Astrocyte (in vitro differentiated cells and primary cell): Measurements from ENCODE around the gene FAAH. TPM values are rescaled to one million over a fixed set of nuclear protein-coding genes. Genes with fewer than 3 reads are reported as not detected.

Experiments used
- DNase-seq: peaks from one replicate; pipeline ENCODE4 v3.0.0-alpha.2; 2010; ENCODE audit warnings: low read depth
- FAIRE-seq: peaks from 2 replicates; lab custom pipeline; 2011; peaks lifted over from hg19 to GRCh38; lab: Jason Lieb, UNC
- H2AFZ ChIP-seq: 2 replicates; pipeline ENCODE4 v1.6.0; 2012; ENCODE audit warnings: low read depth, low read length, inconsistent platforms
- H3K27ac ChIP-seq: 2 replicates; pipeline ENCODE4 v1.5.1; 2011; ENCODE audit warnings: low read depth, low read length, inconsistent platforms
- H3K27me3 ChIP-seq: 2 replicates; pipeline ENCODE4 v1.6.0; 2011; ENCODE audit warnings: low read length, inconsistent platforms; ENCODE audit not compliant: insufficient read depth
- H3K36me3 ChIP-seq: 2 replicates; pipeline ENCODE4 v1.5.1; 2011; ENCODE audit warnings: low read length, inconsistent platforms; ENCODE audit not compliant: insufficient read depth
- H3K4me1 ChIP-seq: 2 replicates; pipeline ENCODE4 v1.5.1; 2011; ENCODE audit warnings: low read length, inconsistent platforms; ENCODE audit not compliant: insufficient read depth
- H3K4me2 ChIP-seq: 2 replicates; pipeline ENCODE4 v1.6.0; 2012; ENCODE audit warnings: low read length, inconsistent platforms
- H3K4me3 ChIP-seq: 2 replicates; pipeline ENCODE4 v1.5.1; 2011; ENCODE audit warnings: low read depth, mild to moderate bottlenecking, low read length, inconsistent platforms; ENCODE audit not compliant: insufficient read depth
- H3K79me2 ChIP-seq: 2 replicates; pipeline ENCODE4 v1.6.0; 2012; ENCODE audit warnings: mild to moderate bottlenecking, low read length, inconsistent platforms; ENCODE audit not compliant: insufficient read depth
- H3K9ac ChIP-seq: 2 replicates; pipeline ENCODE4 v1.6.0; 2012; ENCODE audit warnings: mild to moderate bottlenecking, low read length, inconsistent platforms
- H3K9me3 ChIP-seq: 2 replicates; pipeline ENCODE4 v1.5.1; 2012; ENCODE audit warnings: low read depth, mild to moderate bottlenecking, low read length, inconsistent platforms; ENCODE audit not compliant: insufficient read depth
- H4K20me1 ChIP-seq: 2 replicates; pipeline ENCODE4 v1.6.0; 2012; ENCODE audit warnings: low read length, inconsistent platforms; ENCODE audit not compliant: insufficient read depth
- H3K27ac Mint-ChIP-seq: one replicate; pipeline ENCODE4 v1.8.0; 2021; ENCODE audit warnings: mild to moderate bottlenecking, mixed read lengths; ENCODE audit not compliant: unreplicated experiment
- H3K27me3 Mint-ChIP-seq: one replicate; pipeline ENCODE4 v1.8.0; 2021; ENCODE audit warnings: low read depth, mixed read lengths; ENCODE audit not compliant: unreplicated experiment
- H3K36me3 Mint-ChIP-seq: one replicate; pipeline ENCODE4 v1.8.0; 2021; ENCODE audit warnings: low read depth, mixed read lengths; ENCODE audit not compliant: unreplicated experiment
- H3K4me1 Mint-ChIP-seq: one replicate; pipeline ENCODE4 v1.8.0; 2021; ENCODE audit warnings: low read depth, mixed read lengths; ENCODE audit not compliant: unreplicated experiment
- H3K4me3 Mint-ChIP-seq: one replicate; pipeline ENCODE4 v1.8.0; 2021; ENCODE audit warnings: mild to moderate bottlenecking, moderate library complexity, mixed read lengths; ENCODE audit not compliant: unreplicated experiment
- H3K9me3 Mint-ChIP-seq: one replicate; pipeline ENCODE4 v1.8.0; 2021; ENCODE audit warnings: mild to moderate bottlenecking, mixed read lengths; ENCODE audit not compliant: unreplicated experiment
- CTCF ChIP-seq: IDR thresholded peaks from 2 replicates; pipeline ENCODE4 v1.5.1; 2011; ENCODE audit warnings: low read depth, mild to moderate bottlenecking, inconsistent platforms, low read length, moderate library complexity; ENCODE audit not compliant: insufficient read depth
- EZH2 ChIP-seq: IDR thresholded peaks from 2 replicates; pipeline ENCODE4 v1.6.1; 2012; ENCODE audit warnings: mild to moderate bottlenecking, low read length, inconsistent platforms; ENCODE audit not compliant: insufficient read depth
- total RNA-seq: library from RNA; stranded (reverse); gene quantifications from 2 replicates; pipeline ENCODE4 v1.2.1, GENCODE V29; 2021

Gene FAAH
- total RNA-seq, 1 donor from 2014 or later, result 1.9 TPM

GRCh38 chr1:46434358-46434757 lies 40.2 kb downstream of the FAAH start:
- no peaks in the 10 kb centered on the region for H3K36me3 Mint-ChIP-seq
- no peaks in the 10 kb centered on the region for H3K79me2 ChIP-seq

GRCh38 chr1:46436844-46437243 lies 42.7 kb downstream of the FAAH start:
- no peak for FAIRE-seq
- H2AFZ ChIP-seq, result no peak overlapping the region

More at GRCh38 chr1:46434358-46434757, 40.2 kb downstream of the FAAH start:
- DNase-seq, result no peak
- no peaks in the 10 kb centered on the region for H3K36me3 ChIP-seq
- H3K4me2 ChIP-seq, result no peak overlapping the region
- Mint-ChIP-seq H3K9me3 (peaks cover 6% of the 10 kb centered on the region), H3K27me3 (peaks cover 46% of the 10 kb centered on the region), H3K4me1 (peaks cover 19% of the 10 kb centered on the region), H3K27ac (peak overlapping the region; percentile 66), H3K4me3 (no peak overlapping the region)
- no peaks in the 10 kb centered on the region for H3K4me1 ChIP-seq
- no peak overlapping the region for H3K9ac ChIP-seq
- no peak for FAIRE-seq
- TF ChIP-seq EZH2, result no peak
- no peak for TF ChIP-seq CTCF
- H4K20me1 ChIP-seq, result no peaks in the 10 kb centered on the region
- H3K27ac ChIP-seq, result no peak overlapping the region
- H3K27me3 ChIP-seq, result peaks cover 16% of the 10 kb centered on the region
- H3K4me3 ChIP-seq, result no peak overlapping the region
- H3K9me3 ChIP-seq, result no peaks in the 10 kb centered on the region
- no peak overlapping the region for H2AFZ ChIP-seq

GRCh38 chr1:46437723-46438122 lies 43.6 kb downstream of the FAAH start:
- H3K36me3 Mint-ChIP-seq, result no peaks in the 10 kb centered on the region
- H3K27me3 Mint-ChIP-seq, result peaks cover 40% of the 10 kb centered on the region
- H3K27ac ChIP-seq, result no peak overlapping the region
- H3K4me1 ChIP-seq, result no peaks in the 10 kb centered on the region
- FAIRE-seq (no peak), DNase-seq (no peak)
- H3K27ac Mint-ChIP-seq, result no peak overlapping the region
- H3K4me3 Mint-ChIP-seq, result no peak overlapping the region
- no peaks in the 10 kb centered on the region for H3K9me3 Mint-ChIP-seq
- H4K20me1 ChIP-seq, result no peaks in the 10 kb centered on the region
- H3K79me2 ChIP-seq, result no peaks in the 10 kb centered on the region
- TF ChIP-seq CTCF (no peak), EZH2 (no peak)
- H2AFZ ChIP-seq, result no peak overlapping the region
- H3K9ac ChIP-seq, result no peak overlapping the region
- H3K4me2 ChIP-seq, result no peak overlapping the region
- H3K36me3 ChIP-seq, result no peaks in the 10 kb centered on the region
- H3K4me3 ChIP-seq, result no peak overlapping the region
- H3K4me1 Mint-ChIP-seq, result peaks cover 17% of the 10 kb centered on the region
- peaks cover 18% of the 10 kb centered on the region for H3K27me3 ChIP-seq
- no peaks in the 10 kb centered on the region for H3K9me3 ChIP-seq

More at GRCh38 chr1:46436844-46437243, 42.7 kb downstream of the FAAH start:
- Mint-ChIP-seq H3K9me3 (no peaks in the 10 kb centered on the region), H3K27ac (no peak overlapping the region), H3K4me3 (no peak overlapping the region), H3K27me3 (peaks cover 44% of the 10 kb centered on the region), H3K36me3 (no peaks in the 10 kb centered on the region), H3K4me1 (peaks cover 17% of the 10 kb centered on the region)
- Histone ChIP-seq H3K27ac (no peak overlapping the region), H3K79me2 (no peaks in the 10 kb centered on the region), H4K20me1 (no peaks in the 10 kb centered on the region), H3K36me3 (no peaks in the 10 kb centered on the region), H3K9ac (no peak overlapping the region), H3K27me3 (peaks cover 18% of the 10 kb centered on the region), H3K9me3 (no peaks in the 10 kb centered on the region), H3K4me2 (no peak overlapping the region), H3K4me3 (no peak overlapping the region), H3K4me1 (no peaks in the 10 kb centered on the region)
- no peak for DNase-seq
- no peak for TF ChIP-seq EZH2
